IPS-18c (cell line): ENCODE measurements around the gene LASP1.
"Not testable (repeated sequence)": the region's sequence is repeated elsewhere in the genome, so short reads cannot be mapped to it uniquely, and the experiment has no call there.

Source experiments
- H3K4me3 ChIP-seq: 2 replicates; pipeline ENCODE4 v1.7.0; 2013; ENCODE audit warnings: low read depth, mild to moderate bottlenecking, low read length, moderate library complexity; ENCODE audit not compliant: insufficient read depth
- H3K9me3 ChIP-seq: one replicate; pipeline ENCODE4 v1.6.1; 2013; ENCODE audit warnings: mild to moderate bottlenecking, low read length, moderate library complexity; ENCODE audit not compliant: control insufficient read depth, insufficient read depth

LASP1 gene

DNA sequence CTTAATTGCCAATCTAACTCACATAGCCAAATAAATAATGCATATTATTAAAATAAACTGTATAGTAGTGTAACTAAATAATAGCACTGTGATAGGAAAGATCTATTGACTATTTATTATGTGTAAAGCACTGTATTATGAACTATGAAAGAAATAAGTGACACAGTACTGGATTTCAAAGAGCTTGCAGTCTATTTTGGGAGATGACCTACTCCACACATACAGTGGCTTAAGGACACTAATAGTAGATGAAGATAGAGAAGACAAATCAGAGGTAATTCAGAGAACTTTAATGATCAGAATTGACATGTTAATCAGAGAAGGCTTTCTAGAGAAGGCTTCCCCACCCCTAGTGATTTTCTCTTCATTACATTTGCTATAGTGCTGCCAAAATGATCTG lies 70.1 kb downstream of the LASP1 start:
- H3K4me3 ChIP-seq, result no peak overlapping the region

DNA sequence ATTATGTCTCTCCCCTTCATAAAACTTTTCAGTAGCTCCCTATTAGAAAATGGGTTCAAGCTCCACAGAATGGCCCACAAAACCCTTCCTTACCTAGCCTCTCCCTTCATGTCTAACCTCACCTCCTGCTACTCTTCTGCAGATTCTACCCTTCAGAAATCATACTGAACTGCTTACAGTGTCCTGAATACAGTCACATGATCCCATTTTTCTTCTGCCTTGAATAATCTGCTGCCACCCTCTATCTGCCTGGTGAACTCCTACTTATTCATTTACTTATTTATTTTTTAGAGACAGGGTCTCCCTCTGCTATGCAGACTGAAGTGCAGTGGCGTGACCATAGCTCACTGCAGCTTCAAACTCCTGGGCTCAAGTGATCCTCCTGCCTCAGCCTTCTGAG lies 70.5 kb downstream of the LASP1 start:
- no peak overlapping the region for H3K4me3 ChIP-seq
- no peaks in the 10 kb centered on the region for H3K9me3 ChIP-seq

More for the DNA sequence above, 70.1 kb downstream of the LASP1 start:
- H3K9me3 ChIP-seq, result no peaks in the 10 kb centered on the region

- Histone ChIP-seq H3K9me3 (no peaks in the 10 kb centered on the region), H3K4me3 (no peak overlapping the region)
These were observed 73.0 kb downstream of the LASP1 start for GRCh38 chr17:38942696-38943334.

GRCh38 chr17:38943607-38944006 lies 73.7 kb downstream of the LASP1 start:
- Histone ChIP-seq H3K4me3 (no peak overlapping the region), H3K9me3 (no peaks in the 10 kb centered on the region)

DNA sequence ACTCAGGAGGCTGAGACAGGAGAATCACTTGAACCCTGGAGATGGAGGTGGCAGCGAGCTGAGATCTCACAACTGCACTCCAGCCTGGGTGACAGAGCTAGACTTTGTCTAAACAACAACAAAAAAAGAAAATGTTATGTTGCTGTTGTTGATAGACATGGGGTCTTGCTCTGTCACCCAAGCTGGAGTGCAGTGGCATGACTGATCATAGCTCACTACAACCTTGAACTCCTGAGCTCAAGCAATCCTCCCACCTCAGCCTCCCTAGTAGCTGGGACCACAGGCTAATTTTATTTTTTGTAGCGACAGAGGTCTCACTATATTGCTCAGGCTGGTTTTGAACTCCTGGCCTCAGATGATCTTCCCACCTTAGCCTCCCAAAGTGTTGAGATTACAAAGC lies 77.3 kb downstream of the LASP1 start:
- Histone ChIP-seq H3K4me3 (no peak overlapping the region), H3K9me3 (no peaks in the 10 kb centered on the region)

DNA sequence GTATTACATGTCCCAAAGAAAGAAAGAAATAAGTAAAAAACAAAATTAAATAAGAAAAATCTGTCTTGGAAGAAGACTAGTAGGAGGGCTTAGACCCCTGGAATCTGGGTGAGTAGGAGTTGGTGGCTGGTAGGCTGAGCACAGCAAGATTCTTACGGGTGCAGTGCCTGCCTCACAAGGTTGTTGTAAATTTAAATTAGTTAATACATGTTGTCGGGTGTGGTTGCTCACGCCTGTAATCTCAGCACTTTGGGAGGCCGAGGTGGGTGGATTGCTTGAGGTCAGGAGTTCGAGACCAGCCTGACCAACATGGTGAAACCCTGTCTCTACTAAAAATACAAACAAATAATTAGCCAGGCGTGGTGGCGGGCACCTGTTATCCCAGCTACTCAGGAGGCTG lies 83.9 kb downstream of the LASP1 start:
- H3K4me3 ChIP-seq, H3K9me3 ChIP-seq: not testable (repeated sequence)

DNA sequence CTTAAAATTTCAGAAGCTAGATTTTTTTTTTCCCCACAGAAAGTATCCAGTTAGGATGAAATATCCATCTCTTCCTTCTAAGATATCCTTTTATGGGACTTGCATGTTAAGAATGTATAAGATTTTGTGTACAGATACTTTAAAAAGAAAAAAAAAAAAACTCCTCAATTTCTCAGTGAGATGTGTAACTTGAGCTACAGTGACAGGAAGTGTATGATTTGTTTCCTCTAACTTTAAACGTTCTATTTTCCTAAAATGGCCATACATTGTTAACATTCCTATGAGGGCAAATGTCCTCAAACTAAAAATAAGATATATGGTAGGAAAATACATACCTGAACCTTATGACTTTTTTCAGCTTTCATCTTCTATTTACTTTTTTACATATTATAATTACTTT lies 88.5 kb downstream of the LASP1 start:
- H3K4me3 ChIP-seq, result no peak overlapping the region
- H3K9me3 ChIP-seq, result no peaks in the 10 kb centered on the region

GRCh38 chr17:38958756-38959155 lies 88.9 kb downstream of the LASP1 start:
- Histone ChIP-seq H3K4me3 (no peak overlapping the region), H3K9me3 (no peaks in the 10 kb centered on the region)

DNA sequence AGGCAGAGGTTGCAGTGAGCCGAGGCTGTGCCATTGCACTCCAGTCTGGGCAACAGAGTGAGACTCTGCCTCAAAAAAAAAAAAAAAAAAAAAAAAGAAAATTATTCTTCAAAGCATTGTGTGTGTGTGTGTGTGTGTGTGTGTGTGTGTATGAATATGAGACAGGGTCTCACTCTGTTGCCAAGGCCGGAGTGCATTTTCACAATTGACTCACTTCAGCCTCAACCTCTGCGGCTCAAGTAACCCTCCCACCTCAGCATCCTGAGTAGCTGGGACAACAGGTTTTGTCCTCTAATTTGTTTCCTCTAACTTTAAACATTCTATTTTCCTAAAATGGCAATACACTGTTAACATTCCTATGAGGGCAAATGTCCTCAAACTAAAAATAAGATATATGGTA lies 89.7 kb downstream of the LASP1 start:
- H3K4me3 ChIP-seq, result no peak overlapping the region

DNA sequence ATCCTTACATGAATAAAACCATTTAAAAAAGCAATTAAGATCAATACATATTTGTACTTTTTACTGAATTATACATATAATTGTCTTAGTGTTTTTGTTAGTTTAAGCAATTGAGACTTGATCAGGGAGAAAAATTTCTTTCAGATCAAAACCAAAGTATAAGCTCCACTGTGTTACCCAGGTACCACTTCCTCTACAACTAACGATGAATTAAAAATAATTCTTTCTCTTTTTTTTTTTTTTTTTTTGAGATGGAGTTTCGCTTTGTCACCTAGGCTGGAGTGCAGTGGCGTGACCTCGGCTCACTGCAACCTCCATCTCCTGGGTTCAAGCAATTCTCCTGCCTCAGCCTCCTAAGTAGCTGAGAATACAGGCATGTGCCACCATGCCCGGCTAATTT lies 90.5 kb downstream of the LASP1 start:
- Histone ChIP-seq H3K9me3 (no peaks in the 10 kb centered on the region), H3K4me3 (no peak overlapping the region)

More for the DNA sequence above, 89.7 kb downstream of the LASP1 start:
- no peaks in the 10 kb centered on the region for H3K9me3 ChIP-seq

GRCh38 chr17:38961413-38961812 lies 91.6 kb downstream of the LASP1 start:
- no peaks in the 10 kb centered on the region for H3K9me3 ChIP-seq
- no peak overlapping the region for H3K4me3 ChIP-seq

GRCh38 chr17:38967290-38967738 lies 97.5 kb downstream of the LASP1 start, which contains the start of gene FBXO47:
Gene FBXO47 (minus strand): TSS chr17:38967403. CDS start chr17:38963025, 4,378 bp downstream.
- H3K4me3 ChIP-seq, result no peak within 1 kb of the TSS; the same call in 1 of the 2 replicates
- H3K9me3 ChIP-seq, result no peaks in the 10 kb centered on the region

GRCh38 chr17:38969281-38969680 lies 99.4 kb downstream of the LASP1 start:
- no peaks in the 10 kb centered on the region for H3K9me3 ChIP-seq
- H3K4me3 ChIP-seq, result no peak overlapping the region

GRCh38 chr17:38970128-38970527 lies 100.3 kb downstream of the LASP1 start:
- no peaks in the 10 kb centered on the region for H3K9me3 ChIP-seq
- H3K4me3 ChIP-seq, result no peak overlapping the region

- Histone ChIP-seq H3K4me3 (no peak overlapping the region), H3K9me3 (no peaks in the 10 kb centered on the region)
These were observed 100.9 kb downstream of the LASP1 start for GRCh38 chr17:38970804-38971203.
